ENCODE measurements around the gene HMCN1. TPM values are rescaled to one million over a fixed set of nuclear protein-coding genes. Genes with fewer than 3 reads are reported as not detected.

HMCN1 gene
- total and polyA plus RNA-seq, 4 experiments from 2014 or later = 0.19 to 0.29 TPM; not detected in 2

GRCh38 chr1:185896863-185897262 is 162.7 kb downstream of the HMCN1 start:
- ChIA-PET CTCF (ENCODE audit: partially characterized antibody) (no interaction called here), POLR2A (ENCODE audit: partially characterized antibody) (no interaction called here)
- Histone ChIP-seq H3K9me3 (ENCODE audit: control insufficient read depth in 1 of 2, low read length in 2 of 2) (no peaks in the 10 kb centered on the region), H3K27ac (ENCODE audit: low read depth, low read length) (no peak overlapping the region), H3K4me3 (ENCODE audit: low read length in 2 of 2) (no peak overlapping the region), H3K27me3 (ENCODE audit: insufficient read depth, low read length) (no peaks in the 10 kb centered on the region), H3K36me3 (ENCODE audit: insufficient read depth, low read length) (no peaks in the 10 kb centered on the region), H3K4me1 (ENCODE audit: insufficient read depth, low read length) (no peaks in the 10 kb centered on the region)
- no peaks in the 10 kb centered on the region for H3K4me1 Mint-ChIP-seq
- H3K27me3 Mint-ChIP-seq = peaks cover 0 to 5% of the 10 kb centered on the region in 2 donors
- H3K36me3 Mint-ChIP-seq = no peaks in the 10 kb centered on the region
- no peak overlapping the region for H3K27ac Mint-ChIP-seq
- no peak for DNase-seq
- peaks cover 0 to 3% (median under 1%) of the 10 kb centered on the region in 8 donors for H3K9me3 Mint-ChIP-seq
- intact Hi-C loops (cut with micrococcal nuclease) = no loop called here
- H3K4me3 Mint-ChIP-seq = no peak overlapping the region

GRCh38 chr1:185906186-185906585 is 172.0 kb downstream of the HMCN1 start:
- Mint-ChIP-seq H3K27me3 (peaks cover 0 to 4% of the 10 kb centered on the region in 2 donors), H3K27ac (no peak overlapping the region), H3K4me1 (no peaks in the 10 kb centered on the region), H3K9me3 (peaks cover 0 to 5% (median 0%) of the 10 kb centered on the region in 8 donors), H3K36me3 (no peaks in the 10 kb centered on the region), H3K4me3 (no peak overlapping the region)
- Histone ChIP-seq H3K27ac (ENCODE audit: low read depth, low read length) (no peak overlapping the region), H3K9me3 (ENCODE audit: control insufficient read depth in 1 of 2, low read length in 2 of 2) (no peaks in the 10 kb centered on the region), H3K36me3 (ENCODE audit: insufficient read depth, low read length) (no peaks in the 10 kb centered on the region), H3K4me3 (ENCODE audit: low read length in 2 of 2) (no peak overlapping the region), H3K27me3 (ENCODE audit: insufficient read depth, low read length) (no peaks in the 10 kb centered on the region), H3K4me1 (ENCODE audit: insufficient read depth, low read length) (no peaks in the 10 kb centered on the region)
- intact Hi-C loops (cut with micrococcal nuclease) = no loop called here
- POLR2A ChIA-PET (ENCODE audit: partially characterized antibody) = no interaction called here
- no peak for DNase-seq
- CTCF ChIA-PET (ENCODE audit: partially characterized antibody) = no interaction called here

- H3K27ac Mint-ChIP-seq = no peak overlapping the region
- ChIA-PET POLR2A (ENCODE audit: partially characterized antibody) (no interaction called here), CTCF (ENCODE audit: partially characterized antibody) (no interaction called here)
- Histone ChIP-seq H3K4me1 (ENCODE audit: insufficient read depth, low read length) (no peaks in the 10 kb centered on the region), H3K9me3 (ENCODE audit: control insufficient read depth in 1 of 2, low read length in 2 of 2) (no peaks in the 10 kb centered on the region), H3K27ac (ENCODE audit: low read depth, low read length) (no peak overlapping the region), H3K27me3 (ENCODE audit: insufficient read depth, low read length) (no peaks in the 10 kb centered on the region), H3K36me3 (ENCODE audit: insufficient read depth, low read length) (no peaks in the 10 kb centered on the region), H3K4me3 (ENCODE audit: low read length in 2 of 2) (no peak overlapping the region)
- DNase-seq = no peak
- no peaks in the 10 kb centered on the region for H3K4me1 Mint-ChIP-seq
- peaks cover 0 to 3% of the 10 kb centered on the region in 2 donors for H3K27me3 Mint-ChIP-seq
- no peaks in the 10 kb centered on the region for H3K36me3 Mint-ChIP-seq
- peaks cover 0 to 5% (median 0%) of the 10 kb centered on the region in 8 donors for H3K9me3 Mint-ChIP-seq
- intact Hi-C loops (cut with micrococcal nuclease) = no loop called here
- H3K4me3 Mint-ChIP-seq = no peak overlapping the region
Measured at GRCh38 chr1:185907246-185907645, 173.1 kb downstream of the HMCN1 start.

- Histone ChIP-seq H3K27ac (ENCODE audit: low read depth, low read length) (no peak overlapping the region), H3K9me3 (ENCODE audit: control insufficient read depth in 1 of 2, low read length in 2 of 2) (no peaks in the 10 kb centered on the region), H3K36me3 (ENCODE audit: insufficient read depth, low read length) (no peaks in the 10 kb centered on the region), H3K4me1 (ENCODE audit: insufficient read depth, low read length) (no peaks in the 10 kb centered on the region), H3K4me3 (ENCODE audit: low read length in 2 of 2) (no peak overlapping the region), H3K27me3 (ENCODE audit: insufficient read depth, low read length) (no peaks in the 10 kb centered on the region)
- Mint-ChIP-seq H3K36me3 (no peaks in the 10 kb centered on the region), H3K27me3 (no peaks in the 10 kb centered on the region), H3K27ac (no peak overlapping the region), H3K4me3 (no peak overlapping the region), H3K4me1 (no peaks in the 10 kb centered on the region), H3K9me3 (peaks cover 0 to 5% (median 0%) of the 10 kb centered on the region in 8 donors)
- no peak for DNase-seq
- CTCF ChIA-PET (ENCODE audit: partially characterized antibody) = no interaction called here
- POLR2A ChIA-PET (ENCODE audit: partially characterized antibody) = no interaction called here
- intact Hi-C loops (cut with micrococcal nuclease) = no loop called here
Measured at GRCh38 chr1:185911978-185912377, 177.8 kb downstream of the HMCN1 start.

- ChIA-PET CTCF (ENCODE audit: partially characterized antibody) (no interaction called here), POLR2A (ENCODE audit: partially characterized antibody) (no interaction called here)
- no peaks in the 10 kb centered on the region for H3K4me1 Mint-ChIP-seq
- Histone ChIP-seq H3K4me3 (ENCODE audit: low read length in 2 of 2) (no peak overlapping the region), H3K4me1 (ENCODE audit: insufficient read depth, low read length) (no peaks in the 10 kb centered on the region), H3K36me3 (ENCODE audit: insufficient read depth, low read length) (no peaks in the 10 kb centered on the region), H3K27me3 (ENCODE audit: insufficient read depth, low read length) (no peaks in the 10 kb centered on the region), H3K27ac (ENCODE audit: low read depth, low read length) (no peak overlapping the region), H3K9me3 (ENCODE audit: control insufficient read depth in 1 of 2, low read length in 2 of 2) (no peaks in the 10 kb centered on the region)
- no peaks in the 10 kb centered on the region for H3K27me3 Mint-ChIP-seq
- DNase-seq = no peak
- H3K36me3 Mint-ChIP-seq = no peaks in the 10 kb centered on the region
- H3K4me3 Mint-ChIP-seq = no peak overlapping the region
- intact Hi-C loops (cut with micrococcal nuclease) = no loop called here
- H3K27ac Mint-ChIP-seq = no peak overlapping the region
- peaks cover 0 to 5% (median 0%) of the 10 kb centered on the region in 8 donors for H3K9me3 Mint-ChIP-seq
Measured at GRCh38 chr1:185912504-185912903, 178.3 kb downstream of the HMCN1 start.

GRCh38 chr1:185914089-185914488 is 179.9 kb downstream of the HMCN1 start:
- no peaks in the 10 kb centered on the region for H3K9me3 ChIP-seq (ENCODE audit: control insufficient read depth in 1 of 2, low read length in 2 of 2)
- no peaks in the 10 kb centered on the region for H3K27me3 ChIP-seq (ENCODE audit: insufficient read depth, low read length)
- DNase-seq = no peak
- no peaks in the 10 kb centered on the region for H3K36me3 ChIP-seq (ENCODE audit: insufficient read depth, low read length)
- peaks cover 0 to 5% (median 0%) of the 10 kb centered on the region in 8 donors for H3K9me3 Mint-ChIP-seq
- no peaks in the 10 kb centered on the region for H3K36me3 Mint-ChIP-seq
- POLR2A ChIA-PET (ENCODE audit: partially characterized antibody) = no interaction called here
- no peak overlapping the region for H3K27ac Mint-ChIP-seq
- H3K4me3 ChIP-seq (ENCODE audit: low read length in 2 of 2) = no peak overlapping the region
- intact Hi-C loops (cut with micrococcal nuclease) = no loop called here
- no peaks in the 10 kb centered on the region for H3K4me1 Mint-ChIP-seq
- CTCF ChIA-PET (ENCODE audit: partially characterized antibody) = no interaction called here
- H3K4me3 Mint-ChIP-seq = no peak overlapping the region
- no peaks in the 10 kb centered on the region for H3K27me3 Mint-ChIP-seq
- no peak overlapping the region for H3K27ac ChIP-seq (ENCODE audit: low read depth, low read length)
- H3K4me1 ChIP-seq (ENCODE audit: insufficient read depth, low read length) = no peaks in the 10 kb centered on the region

GRCh38 chr1:185916861-185917260 is 182.7 kb downstream of the HMCN1 start:
- no peaks in the 10 kb centered on the region for H3K27me3 Mint-ChIP-seq
- ChIA-PET POLR2A (ENCODE audit: partially characterized antibody) (no interaction called here), CTCF (ENCODE audit: partially characterized antibody) (no interaction called here)
- H3K27ac Mint-ChIP-seq = no peak overlapping the region
- no peaks in the 10 kb centered on the region for H3K36me3 Mint-ChIP-seq
- intact Hi-C loops (cut with micrococcal nuclease) = no loop called here
- DNase-seq = no peak
- peaks cover 0 to 4% (median 0%) of the 10 kb centered on the region in 8 donors for H3K9me3 Mint-ChIP-seq
- H3K27me3 ChIP-seq (ENCODE audit: insufficient read depth, low read length) = no peaks in the 10 kb centered on the region
- H3K9me3 ChIP-seq (ENCODE audit: control insufficient read depth in 1 of 2, low read length in 2 of 2) = no peaks in the 10 kb centered on the region
- H3K4me3 Mint-ChIP-seq = no peak overlapping the region
- no peaks in the 10 kb centered on the region for H3K4me1 ChIP-seq (ENCODE audit: insufficient read depth, low read length)
- H3K4me1 Mint-ChIP-seq = no peaks in the 10 kb centered on the region
- no peak overlapping the region for H3K27ac ChIP-seq (ENCODE audit: low read depth, low read length)
- no peaks in the 10 kb centered on the region for H3K36me3 ChIP-seq (ENCODE audit: insufficient read depth, low read length)
- H3K4me3 ChIP-seq (ENCODE audit: low read length in 2 of 2) = no peak overlapping the region

- H3K36me3 ChIP-seq (ENCODE audit: insufficient read depth, low read length) = no peaks in the 10 kb centered on the region
- ChIA-PET CTCF (ENCODE audit: partially characterized antibody) (no interaction called here), POLR2A (ENCODE audit: partially characterized antibody) (no interaction called here)
- H3K27me3 ChIP-seq (ENCODE audit: insufficient read depth, low read length) = no peaks in the 10 kb centered on the region
- Mint-ChIP-seq H3K4me3 (no peak overlapping the region), H3K36me3 (no peaks in the 10 kb centered on the region), H3K9me3 (peaks cover 0 to 4% (median 0%) of the 10 kb centered on the region in 8 donors), H3K27me3 (no peaks in the 10 kb centered on the region), H3K27ac (no peak overlapping the region), H3K4me1 (no peaks in the 10 kb centered on the region)
- H3K4me3 ChIP-seq (ENCODE audit: low read length in 2 of 2) = no peak overlapping the region
- H3K4me1 ChIP-seq (ENCODE audit: insufficient read depth, low read length) = no peaks in the 10 kb centered on the region
- H3K9me3 ChIP-seq (ENCODE audit: control insufficient read depth in 1 of 2, low read length in 2 of 2) = no peaks in the 10 kb centered on the region
- H3K27ac ChIP-seq (ENCODE audit: low read depth, low read length) = no peak overlapping the region
- no peak for DNase-seq
- intact Hi-C loops (cut with micrococcal nuclease) = no loop called here
Measured at GRCh38 chr1:185917646-185918045, 183.5 kb downstream of the HMCN1 start.

Measured in CD4-positive, alpha-beta memory T cell (primary cell).